HK-2 (cell line): ENCODE results near the gene KCNH5.

Source experiments
- DNase-seq: peaks from one replicate; pipeline ENCODE4 v3.0.0-alpha.2; 2018; ENCODE audit not compliant: unreplicated experiment

The KCNH5 gene

DNA sequence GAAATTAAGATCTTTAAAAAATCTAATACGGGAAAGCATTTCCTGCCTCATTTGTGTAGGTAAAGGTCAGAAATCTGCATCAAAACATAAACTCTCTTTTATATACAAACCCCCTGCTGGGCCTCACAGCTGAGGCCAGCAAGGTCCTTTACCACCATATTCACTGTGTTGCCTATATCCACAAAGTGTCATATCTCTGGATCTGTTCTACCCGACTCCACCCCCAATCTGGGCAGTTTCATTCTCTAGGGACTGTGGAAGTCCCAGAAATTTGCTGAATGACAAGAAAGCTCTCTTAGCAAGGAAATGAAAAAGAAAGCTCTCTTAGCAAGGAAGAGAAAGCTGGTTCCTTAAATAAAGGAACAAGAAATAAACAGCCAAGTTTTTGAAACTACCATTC is 301.7 kb downstream of the KCNH5 start:
- DNase-seq = no peak

DNA sequence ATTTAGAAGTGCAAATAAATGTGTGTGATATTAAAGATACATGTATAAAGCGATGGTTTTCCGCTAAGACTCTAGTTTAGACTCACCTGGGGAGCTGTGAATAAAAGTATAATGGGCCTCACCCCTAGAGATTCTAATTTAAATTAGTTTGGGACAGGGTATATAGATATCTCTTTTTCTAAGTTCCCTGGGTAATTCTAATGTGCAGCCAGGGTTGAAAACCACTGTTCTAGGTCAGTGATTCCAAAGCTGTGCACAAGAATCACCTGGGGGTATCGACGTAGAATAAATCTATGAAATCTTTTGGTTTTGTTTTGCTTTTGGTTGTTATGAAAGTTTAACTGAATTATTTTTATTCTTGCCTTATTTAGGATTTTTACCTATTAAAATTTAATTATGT is 302.1 kb downstream of the KCNH5 start:
- no peak for DNase-seq

DNA sequence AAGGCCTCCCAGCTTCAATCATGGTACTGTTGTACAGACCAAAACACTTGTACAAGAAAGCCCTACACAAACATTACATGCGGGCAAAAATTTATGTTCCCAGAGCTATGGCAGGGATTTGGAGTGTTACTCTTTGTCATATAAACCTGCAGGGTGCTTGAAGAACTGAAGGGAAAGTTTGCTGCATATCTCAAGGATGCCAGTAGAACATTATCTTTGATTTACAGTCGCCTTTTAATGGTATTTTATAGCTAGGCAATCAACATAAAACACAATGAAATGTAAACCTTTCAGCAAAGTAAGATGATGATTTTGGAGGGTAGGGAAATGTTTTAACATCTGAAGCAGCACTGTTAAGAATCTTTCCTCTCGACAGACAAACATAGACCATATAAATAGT is 305.6 kb downstream of the KCNH5 start:
- no peak for DNase-seq

DNA sequence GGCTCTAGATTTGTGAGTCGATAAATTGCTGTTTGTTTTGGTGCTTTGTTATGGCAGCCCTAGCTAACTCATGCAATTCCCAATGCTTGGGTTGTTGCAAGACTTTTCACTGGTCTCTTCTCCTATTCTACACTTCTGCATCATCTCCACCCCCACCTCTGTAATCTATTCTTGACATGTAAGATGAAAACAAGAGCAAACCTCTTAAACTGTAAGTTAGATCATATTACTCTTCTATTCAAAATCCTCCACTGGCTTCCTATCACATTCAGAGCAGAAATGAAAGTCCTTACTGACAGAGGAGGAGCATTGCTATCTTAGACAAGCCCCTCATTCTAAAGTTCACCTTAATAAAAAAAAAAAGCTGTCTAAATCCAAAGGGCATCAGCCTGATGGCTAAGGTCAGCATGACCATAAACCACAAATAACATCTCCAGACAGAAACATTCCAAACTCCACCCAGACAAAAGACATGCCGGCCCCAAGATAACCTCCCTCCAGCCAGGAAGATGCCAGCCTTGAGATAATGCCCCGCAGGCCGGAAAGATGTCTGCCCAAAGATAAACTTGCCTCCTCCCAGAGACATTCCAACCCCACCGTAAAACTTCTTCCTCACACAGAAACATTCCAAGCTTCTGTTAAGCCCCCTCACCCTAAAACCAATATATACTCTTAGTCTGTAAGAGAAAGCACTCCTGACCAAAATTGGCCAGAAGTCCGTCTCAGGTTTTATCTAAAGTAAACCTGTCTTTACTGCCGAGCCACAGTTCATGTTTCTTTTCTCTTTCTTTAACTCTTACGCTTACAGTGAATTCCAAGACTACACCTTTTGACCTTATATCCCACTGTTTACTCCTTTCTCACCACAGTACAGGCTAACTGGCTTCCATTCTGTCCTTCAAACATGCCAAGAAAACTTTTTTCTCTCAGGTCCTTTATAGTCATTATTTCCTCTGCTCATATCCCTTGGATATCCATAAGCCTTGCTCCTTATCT is 308.9 kb downstream of the KCNH5 start:
- DNase-seq = no peak

DNA sequence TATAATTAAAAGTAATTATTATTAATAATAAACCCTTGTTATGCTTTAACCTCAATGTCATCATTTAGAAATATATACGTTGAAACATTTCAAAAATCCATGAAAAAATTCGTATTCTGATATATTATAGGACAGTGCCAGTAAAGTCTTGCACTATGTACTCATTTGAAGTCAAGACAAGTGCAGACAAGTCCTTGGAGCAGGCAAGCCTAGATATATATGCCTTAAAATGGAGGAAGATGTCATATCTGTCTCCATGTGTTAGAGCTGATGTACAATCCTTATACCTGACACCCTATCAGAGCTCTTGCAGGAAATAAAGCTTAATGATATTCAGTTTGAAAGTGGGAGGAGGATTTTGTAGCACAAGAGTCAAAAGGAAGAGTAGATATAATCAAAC is 310.4 kb downstream of the KCNH5 start:
- no peak for DNase-seq

DNA sequence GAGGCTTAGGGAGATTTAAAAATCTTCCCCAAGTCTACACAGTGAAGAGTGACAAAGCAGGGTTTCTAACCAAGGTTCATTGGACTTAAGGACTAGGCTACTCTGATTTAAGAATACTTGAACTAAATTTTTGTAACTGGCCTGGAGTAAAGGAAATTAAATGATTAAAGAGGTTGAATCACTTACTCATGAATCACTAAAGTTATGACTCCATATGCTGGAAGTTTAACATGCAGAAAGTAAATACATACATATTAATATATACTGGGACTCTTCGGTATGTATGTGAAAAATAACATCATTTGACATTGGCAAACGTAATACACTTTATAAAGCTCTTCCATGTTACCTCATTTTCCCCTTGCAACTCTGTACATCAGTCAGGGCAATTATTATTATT is 322.9 kb downstream of the KCNH5 start:
- no peak for DNase-seq

DNA sequence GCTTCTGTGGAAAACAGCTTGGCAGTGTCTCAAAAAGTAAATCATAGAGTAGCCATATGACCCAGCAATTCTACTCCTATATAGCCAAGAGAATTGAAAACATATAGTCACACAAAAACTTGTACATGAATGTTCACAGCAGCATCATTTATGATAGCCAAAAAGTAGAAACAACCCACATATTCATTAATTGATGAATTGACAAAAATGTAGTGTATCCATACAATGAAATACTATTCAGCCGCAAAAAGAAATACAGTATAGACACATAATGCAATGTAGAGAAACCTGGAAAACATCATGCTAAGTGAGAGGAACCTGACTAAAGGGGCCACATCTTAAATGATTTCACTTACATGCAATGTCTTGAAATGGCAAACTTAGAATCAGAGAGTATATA is 326.6 kb downstream of the KCNH5 start:
- no peak for DNase-seq

DNA sequence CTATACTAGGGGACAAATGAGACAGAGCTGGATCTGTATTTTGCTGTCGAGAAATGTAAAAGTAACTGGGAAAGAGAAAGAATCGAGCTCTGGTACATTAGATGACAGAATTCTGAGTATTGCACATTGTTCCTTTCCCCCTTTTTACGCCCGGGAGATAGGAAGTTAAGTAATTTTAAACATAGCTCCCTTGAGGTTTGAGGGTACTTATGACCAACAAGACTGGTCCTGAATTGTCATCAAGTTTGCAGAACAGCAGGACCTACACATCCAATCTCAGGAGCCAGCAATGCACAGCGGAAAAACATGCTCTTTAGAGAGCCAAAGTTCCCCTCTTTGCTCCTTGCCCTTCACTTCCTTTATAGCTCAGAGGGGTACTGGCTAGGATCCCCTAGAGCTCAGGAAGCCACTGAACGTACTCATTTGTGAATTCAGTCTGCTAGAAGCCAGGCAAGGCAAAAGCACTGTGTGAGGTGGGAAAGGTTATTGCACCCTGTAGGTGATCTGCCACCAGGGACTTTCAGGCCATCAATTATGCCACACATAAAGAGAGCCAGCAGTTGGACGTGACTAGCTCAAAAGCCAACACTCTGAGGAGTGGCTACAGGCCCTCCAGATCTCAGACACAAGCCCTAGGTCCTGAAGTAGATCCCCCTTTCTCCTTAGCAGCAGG is 333.8 kb downstream of the KCNH5 start:
- DNase-seq = no peak

DNA sequence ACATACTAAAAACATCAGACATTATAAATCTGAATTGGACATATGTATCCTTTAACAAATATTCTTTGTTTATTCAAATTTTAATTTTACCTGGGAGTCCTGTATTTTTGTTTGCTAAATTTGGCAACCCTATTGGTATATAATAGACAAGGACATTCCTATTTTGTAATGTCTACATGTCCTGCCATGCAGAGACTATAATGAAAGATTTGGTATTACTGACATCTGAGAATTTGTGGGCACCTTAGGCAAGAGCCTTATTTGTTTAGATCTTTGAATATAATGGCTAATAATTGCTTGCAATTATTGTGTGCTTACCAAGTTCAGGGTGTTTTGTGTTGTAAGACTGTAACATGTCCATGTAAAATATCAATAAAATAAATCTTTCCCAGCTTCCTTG is 334.4 kb downstream of the KCNH5 start:
- no peak for DNase-seq

DNA sequence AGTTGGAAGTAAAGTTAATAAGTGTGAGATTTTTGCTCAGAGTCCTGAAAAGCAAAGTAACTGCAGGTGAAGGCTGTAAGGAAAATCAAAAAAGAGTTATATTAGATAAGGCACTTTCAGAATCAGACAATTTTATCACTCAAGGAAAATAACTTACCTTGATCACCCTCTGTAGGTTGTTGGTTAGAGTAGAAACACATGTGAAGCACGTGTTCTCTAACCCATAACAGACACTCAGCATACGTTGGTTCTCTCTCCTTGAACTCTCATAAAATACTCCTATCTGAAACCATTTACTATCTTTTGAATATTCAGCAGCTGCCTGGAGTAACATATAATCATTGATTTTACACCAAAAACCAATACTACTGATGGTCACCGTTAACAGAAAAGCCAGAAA is 335.5 kb downstream of the KCNH5 start:
- DNase-seq = no peak

DNA sequence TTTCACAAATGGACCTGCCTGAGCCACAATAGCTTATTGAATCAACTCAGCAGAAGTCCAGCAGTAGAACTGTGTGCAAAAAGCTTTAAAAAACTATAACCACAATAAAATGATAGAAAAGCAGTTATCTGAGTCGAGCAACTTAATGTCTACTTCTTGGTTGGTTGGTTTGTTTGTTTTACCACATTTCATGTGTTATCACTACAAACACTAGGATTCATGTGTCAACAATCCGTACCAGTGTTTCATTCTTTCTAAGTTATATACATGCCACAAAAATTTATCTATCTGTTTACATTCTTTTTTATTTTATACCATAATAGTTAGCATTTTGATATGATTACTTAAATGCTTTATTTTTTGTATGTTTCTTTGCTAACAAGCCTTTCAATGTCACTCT is 339.0 kb downstream of the KCNH5 start:
- DNase-seq = no peak

DNA sequence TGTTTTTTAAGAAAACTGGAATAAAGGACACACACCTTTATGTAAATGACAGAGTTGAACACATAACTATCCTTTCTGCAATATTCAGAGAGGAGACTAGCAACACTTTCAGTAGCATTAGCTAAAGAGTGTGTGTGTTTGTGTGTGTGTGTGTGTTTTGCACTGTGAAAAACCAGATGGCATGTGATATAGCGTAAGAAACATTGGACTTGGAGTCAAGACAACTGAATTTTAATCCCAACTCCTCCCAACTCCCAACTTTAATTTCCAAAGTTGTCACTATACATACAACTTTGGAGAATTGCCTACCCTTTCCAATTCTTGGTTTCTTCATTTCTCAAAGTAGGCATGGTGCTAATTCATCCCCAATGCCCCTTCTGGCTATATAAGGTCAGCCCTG is 347.8 kb downstream of the KCNH5 start:
- no peak for DNase-seq

DNA sequence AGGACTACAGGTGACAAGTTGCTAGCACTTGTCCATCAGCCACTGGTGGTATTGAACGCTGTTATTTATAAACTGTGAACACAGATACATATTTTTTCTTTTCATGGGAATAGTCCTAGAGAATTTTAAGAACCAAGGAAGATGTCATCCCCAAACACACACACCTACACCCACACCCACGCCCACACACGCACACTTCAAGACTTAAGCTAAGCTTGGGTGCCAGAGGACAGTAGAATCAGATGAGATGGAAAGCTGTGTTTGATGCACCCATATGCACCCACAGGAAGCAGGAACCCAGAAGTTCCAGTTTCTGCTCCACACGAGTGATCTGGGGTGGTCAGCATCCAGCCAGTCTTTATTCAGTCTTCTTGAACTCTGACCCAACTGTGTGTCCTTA is 348.3 kb downstream of the KCNH5 start:
- no peak for DNase-seq

DNA sequence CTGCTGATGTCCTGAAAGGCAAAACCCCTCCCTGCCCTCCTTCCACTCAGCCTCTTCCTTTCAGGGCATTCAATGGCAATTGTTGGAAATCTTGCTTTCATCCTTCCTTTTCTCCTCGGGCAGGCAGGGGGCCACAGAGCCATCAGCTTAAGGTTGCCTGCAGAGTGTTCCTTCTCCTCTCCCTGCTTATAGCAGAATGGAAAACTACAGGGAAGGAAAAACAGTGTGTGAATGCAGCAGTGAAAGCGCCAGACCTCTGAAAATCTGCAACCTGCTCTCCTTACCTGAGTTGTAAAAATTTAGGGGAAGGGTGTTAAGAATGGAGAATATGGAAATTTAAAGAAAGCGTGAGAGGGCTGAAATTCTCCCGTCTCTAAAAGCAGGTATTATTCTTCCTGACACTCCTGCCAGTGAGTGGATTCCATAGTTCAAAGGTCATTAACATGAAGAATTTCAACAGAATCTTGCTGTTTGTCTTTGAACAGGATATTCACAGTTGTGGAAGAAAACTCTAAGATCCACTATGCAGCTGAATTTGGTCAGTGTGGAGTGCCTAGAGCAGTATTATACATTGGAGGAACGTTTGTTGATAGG is 348.8 kb downstream of the KCNH5 start:
- DNase-seq = no peak

DNA sequence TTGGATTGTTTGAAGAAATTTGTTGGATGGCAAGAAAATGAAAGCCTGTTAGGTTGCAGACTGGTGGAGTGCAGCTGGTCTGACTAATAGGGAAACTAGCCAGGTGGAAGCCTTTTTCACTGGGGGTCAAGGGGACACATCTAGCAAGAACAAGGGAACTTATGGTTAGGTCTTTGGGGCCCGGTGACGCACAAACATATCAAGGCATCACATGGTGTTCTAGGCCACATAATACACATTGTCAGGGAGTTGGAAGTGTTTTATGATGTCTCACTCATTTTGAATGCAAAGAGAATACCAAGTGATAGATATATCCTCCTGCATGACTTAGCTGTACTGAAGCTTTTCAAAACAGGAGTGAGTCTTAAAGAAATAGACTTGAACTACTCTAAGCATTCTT is 351.2 kb downstream of the KCNH5 start:
- no peak for DNase-seq

DNA sequence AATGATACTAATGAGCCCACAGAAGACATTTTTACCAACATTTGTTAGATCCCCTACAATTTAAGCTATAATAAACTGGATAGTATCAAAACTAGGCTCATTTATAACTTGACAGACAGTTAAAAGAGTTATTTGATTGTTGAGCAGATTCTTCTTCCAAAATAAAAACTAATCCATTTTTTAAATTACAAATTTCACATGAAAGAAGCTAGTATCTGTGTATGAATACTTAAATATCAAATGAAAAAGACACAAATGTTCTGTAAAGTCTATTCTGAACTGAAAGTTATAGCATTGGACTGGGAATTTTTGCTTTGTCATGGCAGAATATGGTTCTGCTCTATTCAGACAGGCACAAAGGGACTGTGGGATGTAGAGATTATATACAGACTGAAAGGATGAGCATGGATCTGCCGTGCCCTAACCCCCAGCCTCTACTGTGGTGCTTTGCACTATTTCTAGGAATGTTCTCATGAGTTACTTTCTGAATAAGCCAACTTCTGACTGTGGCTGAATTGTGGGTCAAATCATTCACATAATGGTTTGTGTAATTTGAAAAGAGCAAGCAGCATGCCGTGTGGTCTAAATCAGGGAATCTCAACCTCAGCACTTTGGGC is 352.7 kb downstream of the KCNH5 start:
- DNase-seq = no peak

DNA sequence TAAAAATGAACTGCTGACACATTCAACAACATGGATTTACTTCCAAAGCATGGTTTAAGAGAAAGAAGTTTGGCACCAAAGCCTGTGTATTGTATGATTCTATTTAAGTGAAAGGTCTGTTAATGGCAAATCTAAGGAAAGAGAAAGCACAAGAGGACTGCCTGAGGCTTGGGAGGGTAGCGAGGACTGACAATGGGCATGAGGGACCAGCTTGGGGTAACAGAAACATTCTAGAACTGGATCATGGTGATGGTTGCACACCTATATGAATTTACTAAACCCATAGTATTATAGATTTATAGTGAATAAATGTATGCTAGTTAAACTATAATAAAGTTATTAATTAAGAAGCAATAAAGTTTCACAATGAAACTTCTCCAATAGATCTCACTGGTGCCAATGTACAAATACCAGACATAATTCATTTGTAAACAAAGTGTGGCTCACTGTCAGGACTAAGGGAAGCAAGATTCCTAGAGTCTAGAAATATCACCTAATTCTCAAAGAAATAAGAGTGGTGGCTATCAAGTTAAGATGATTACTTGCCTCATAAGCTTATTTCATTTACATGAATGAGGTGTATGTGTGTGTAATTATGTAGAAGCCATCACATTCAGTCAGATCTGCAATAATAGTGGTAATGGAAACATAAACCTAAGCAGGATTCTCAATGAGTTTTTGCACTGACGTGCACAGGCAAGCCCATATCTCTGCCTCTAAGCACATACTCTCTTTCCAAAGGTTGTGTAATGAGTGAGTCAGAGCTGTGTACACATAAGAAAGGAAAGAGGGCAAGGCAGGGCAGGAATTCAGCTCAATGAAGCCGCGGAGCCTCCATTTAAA is 353.4 kb downstream of the KCNH5 start:
- no peak for DNase-seq

DNA sequence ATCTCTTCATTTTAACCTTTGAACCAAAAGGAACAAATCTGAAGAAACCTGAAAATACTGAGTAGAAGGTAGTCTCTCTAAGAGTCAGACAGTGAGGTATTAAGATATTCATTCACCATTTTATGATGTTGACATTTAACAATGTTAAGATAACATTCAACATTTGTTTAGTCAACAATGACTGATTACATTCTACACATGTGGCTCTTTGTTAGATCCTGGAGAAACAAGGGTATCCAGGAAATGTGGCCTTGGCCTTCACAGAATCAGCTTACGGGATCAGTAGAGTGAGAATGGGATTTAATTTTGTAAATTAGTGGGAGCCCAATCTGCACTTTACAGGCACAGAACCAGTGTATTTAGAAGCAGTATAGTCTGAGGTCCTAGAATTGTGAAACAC is 355.5 kb downstream of the KCNH5 start:
- DNase-seq = no peak

DNA sequence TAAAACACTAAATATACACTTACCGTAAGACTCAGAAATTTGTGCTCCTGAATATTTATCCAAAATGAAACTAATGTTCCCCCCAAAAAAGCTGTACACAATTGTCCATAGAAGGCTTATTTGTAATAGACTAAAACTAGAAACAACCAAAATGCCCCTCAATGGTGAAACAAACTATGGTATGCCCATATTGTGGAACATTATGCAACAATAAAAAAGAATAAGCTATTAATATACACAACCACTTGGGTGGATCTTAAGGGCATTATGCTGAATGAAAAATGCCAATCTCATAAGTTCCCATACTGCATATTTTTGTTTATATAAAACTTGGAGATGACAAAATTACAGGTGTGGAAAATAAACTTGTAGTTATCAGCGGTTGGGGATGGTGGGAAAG is 357.4 kb downstream of the KCNH5 start:
- no peak for DNase-seq

DNA sequence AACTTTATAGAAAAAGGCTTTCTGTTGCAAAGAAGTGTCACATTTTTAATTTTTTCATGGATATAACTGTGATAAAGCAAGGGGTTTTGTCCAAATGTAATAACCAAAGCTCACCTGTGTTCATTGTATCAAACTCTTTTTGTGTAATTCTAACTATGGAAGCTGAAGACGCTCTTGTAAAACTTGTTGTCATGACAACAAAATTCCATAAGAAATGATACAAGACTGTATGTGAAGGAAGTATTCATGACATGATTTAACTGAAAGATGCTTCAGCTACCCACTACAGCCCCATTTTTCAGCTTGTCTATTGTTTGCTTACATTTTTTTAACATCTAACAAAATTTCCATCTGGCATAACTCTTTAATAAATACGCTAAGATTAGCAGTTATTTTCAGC is 360.9 kb downstream of the KCNH5 start:
- DNase-seq = no peak

DNA sequence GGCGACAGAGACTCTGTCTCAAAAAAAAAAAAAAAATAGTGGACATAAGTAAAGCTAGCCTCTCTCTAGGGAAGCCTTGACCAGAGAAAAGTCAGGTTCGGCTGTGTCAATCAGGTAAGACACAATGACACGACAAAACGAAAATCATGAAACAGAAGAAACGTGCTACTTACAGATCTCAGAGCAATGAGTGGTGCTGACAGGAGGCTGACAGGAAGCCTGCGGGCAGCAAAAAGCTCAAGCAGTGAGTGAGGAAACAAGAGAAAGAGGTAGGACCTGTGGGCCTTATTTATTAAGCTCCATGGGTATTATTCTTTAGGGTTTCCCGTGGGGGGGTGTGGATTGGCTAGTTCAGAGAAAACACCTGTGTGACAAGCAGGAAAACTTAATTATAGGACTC is 363.1 kb downstream of the KCNH5 start:
- no peak for DNase-seq
